IPS DF 6.9 (cell line): Measurements from ENCODE around the gene C1S.

Experiments used
- DNase-seq: peaks from one replicate; pipeline ENCODE4 v3.0.0-alpha.2; 2013; ENCODE audit warnings: low read depth, low spot score
- H3K27ac ChIP-seq: one replicate; pipeline ENCODE4 v1.5.1; 2013; ENCODE audit warnings: low read length, control low read depth
- H3K27me3 ChIP-seq: 2 replicates; pipeline ENCODE4 v1.6.1; 2013; ENCODE audit warnings: mild to moderate bottlenecking, low read length; ENCODE audit not compliant: control insufficient read depth, insufficient read depth
- H3K36me3 ChIP-seq: 2 replicates; pipeline ENCODE4 v1.6.1; 2013; ENCODE audit warnings: low read length; ENCODE audit not compliant: control insufficient read depth, insufficient read depth
- H3K4me1 ChIP-seq: 2 replicates; pipeline ENCODE4 v1.6.1; 2013; ENCODE audit warnings: low read length; ENCODE audit not compliant: control insufficient read depth, insufficient read depth
- H3K4me3 ChIP-seq: 2 replicates; pipeline ENCODE4 v1.5.1; 2013; ENCODE audit warnings: mild to moderate bottlenecking, low read length
- H3K9me3 ChIP-seq: 2 replicates; pipeline ENCODE4 v1.6.1; 2013; ENCODE audit warnings: low read length, inconsistent platforms; ENCODE audit not compliant: control insufficient read depth, insufficient read depth
- WGBS: extraction: QIAGEN DNeasy Blood & Tissue Kit; methylation state at CpG from one replicate; pipeline ENCODE4 v1.1.7; 2013; ENCODE audit warnings: mixed read lengths, missing lambda C conversion rate; ENCODE audit not compliant: insufficient read length, insufficient coverage; 5-methylcytosine and 5-hydroxymethylcytosine counted together

Gene C1S

DNA sequence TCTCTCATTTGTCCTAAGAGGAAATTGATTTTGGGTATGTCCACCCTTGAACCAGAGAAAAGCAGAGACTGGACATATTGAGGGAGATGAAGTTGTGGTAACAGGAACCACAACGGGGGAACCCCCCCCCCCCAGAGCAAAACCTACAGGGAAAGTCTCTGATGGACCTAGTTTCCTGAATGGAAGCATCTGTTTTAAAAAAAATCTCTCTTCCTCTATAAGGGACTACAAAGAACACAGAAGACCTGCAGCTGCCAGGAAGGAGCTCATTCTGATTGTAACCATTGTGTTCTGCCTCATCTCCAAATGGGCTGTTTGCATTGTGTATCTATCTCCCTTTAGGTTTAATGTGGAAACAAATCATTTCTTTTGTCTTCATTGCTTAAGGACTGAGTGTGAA, 13.4 kb downstream of the C1S start:
- H3K4me3 ChIP-seq, result no peak overlapping the region
- H3K27ac ChIP-seq, result no peak overlapping the region
- no peaks in the 10 kb centered on the region for H3K9me3 ChIP-seq
- H3K36me3 ChIP-seq, result no peaks in the 10 kb centered on the region
- H3K27me3 ChIP-seq, result no peaks in the 10 kb centered on the region
- no peak for DNase-seq
- no CpG with 5 or more reads among the region's 1 CpG for WGBS
- H3K4me1 ChIP-seq, result no peaks in the 10 kb centered on the region

DNA sequence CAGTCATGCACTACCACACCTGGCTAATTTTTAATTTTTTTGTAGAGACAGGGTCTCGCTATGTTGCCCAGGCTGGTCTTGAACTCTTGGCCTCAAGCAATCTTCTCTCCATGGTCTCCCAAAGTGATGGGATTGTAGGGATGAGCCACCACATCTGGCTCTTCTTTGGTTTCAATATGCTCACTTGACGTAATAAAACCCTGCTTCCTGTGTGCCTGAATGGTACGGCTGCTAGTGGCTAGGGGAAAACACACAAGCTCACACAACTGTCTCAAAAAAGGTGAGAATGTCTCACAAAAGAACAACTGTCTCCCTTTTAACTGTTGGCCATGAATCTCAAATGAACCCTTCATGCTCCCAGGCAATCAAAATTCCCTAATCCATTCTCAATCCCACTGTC, 15.0 kb downstream of the C1S start:
- no peaks in the 10 kb centered on the region for H3K9me3 ChIP-seq
- no peak overlapping the region for H3K27ac ChIP-seq
- no CpG with 5 or more reads among the region's 3 CpGs for WGBS
- H3K36me3 ChIP-seq, result no peaks in the 10 kb centered on the region
- H3K4me3 ChIP-seq, result no peak overlapping the region
- H3K4me1 ChIP-seq, result no peaks in the 10 kb centered on the region
- H3K27me3 ChIP-seq, result no peaks in the 10 kb centered on the region
- no peak for DNase-seq

DNA sequence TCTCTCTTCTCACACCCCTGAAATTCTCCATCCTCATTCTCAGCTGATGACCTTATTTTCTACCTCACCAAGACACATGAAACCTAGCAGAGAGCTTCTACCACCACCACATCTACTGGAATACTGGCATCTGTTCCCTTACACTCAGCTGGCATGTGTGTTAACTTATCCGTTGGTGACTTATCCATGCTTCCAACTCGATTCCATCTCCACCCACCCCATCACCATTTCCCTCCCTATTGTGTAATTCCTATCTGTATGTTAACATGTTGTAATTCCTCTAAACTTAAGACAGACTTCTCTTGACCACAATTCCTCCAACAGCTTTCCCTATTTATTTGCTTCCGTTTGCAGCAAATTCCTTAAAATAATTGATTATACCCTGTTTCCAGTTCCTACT, 15.4 kb downstream of the C1S start:
- Histone ChIP-seq H3K4me1 (no peaks in the 10 kb centered on the region), H3K4me3 (no peak overlapping the region), H3K9me3 (no peaks in the 10 kb centered on the region), H3K36me3 (no peaks in the 10 kb centered on the region), H3K27me3 (no peaks in the 10 kb centered on the region), H3K27ac (no peak overlapping the region)
- no peak for DNase-seq
- WGBS, result no CpG with 5 or more reads among the region's 3 CpGs

DNA sequence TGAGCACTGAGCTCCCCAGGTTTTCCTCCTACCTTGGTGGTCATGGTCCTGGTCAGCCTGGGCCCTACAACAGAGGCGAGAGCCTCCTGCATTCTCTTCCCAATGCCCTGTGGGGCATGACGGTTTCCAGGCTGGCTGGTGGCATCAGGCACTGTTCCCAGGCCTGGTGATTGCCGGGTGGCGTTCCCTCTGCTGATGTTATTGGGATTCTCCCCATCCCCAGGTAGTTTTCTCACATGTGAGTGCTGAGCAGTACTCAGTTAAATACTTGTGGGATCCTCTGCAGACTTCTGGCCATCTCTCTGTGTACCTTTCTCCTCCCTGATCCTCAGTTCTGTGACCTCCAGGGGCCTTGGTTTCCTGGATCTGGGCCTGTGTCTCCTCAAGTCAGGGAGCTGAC, 16.0 kb downstream of the C1S start:
- no CpG with 5 or more reads among the region's 4 CpGs for WGBS
- Histone ChIP-seq H3K4me1 (no peaks in the 10 kb centered on the region; the same call in 1 of the 2 replicates), H3K27me3 (no peaks in the 10 kb centered on the region), H3K9me3 (no peaks in the 10 kb centered on the region), H3K4me3 (no peak overlapping the region), H3K36me3 (no peaks in the 10 kb centered on the region), H3K27ac (no peak overlapping the region)
- DNase-seq, result no peak

DNA sequence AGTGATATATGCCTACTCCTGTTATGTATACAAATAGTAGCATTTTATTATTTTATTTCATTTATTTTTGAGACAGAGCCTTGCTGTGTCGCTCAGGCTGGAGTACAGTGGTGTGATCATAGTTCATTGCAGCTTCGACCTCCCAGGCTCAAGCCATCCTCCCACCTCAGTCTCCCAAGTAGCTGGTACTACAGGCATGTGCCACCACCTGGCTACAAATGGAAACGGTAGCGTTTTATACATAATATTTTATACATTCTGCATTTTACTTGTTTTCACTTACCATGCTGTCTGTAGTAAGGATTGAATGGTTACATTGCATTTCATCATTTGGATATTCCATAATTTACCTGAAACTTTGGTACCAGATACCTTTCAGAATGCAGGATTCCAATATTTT, 17.6 kb downstream of the C1S start:
- H3K36me3 ChIP-seq, result no peaks in the 10 kb centered on the region
- H3K9me3 ChIP-seq, result no peaks in the 10 kb centered on the region
- no peak for DNase-seq
- H3K27ac ChIP-seq, result no peak overlapping the region
- H3K4me1 ChIP-seq, result no peaks in the 10 kb centered on the region; the same call in 1 of the 2 replicates
- H3K4me3 ChIP-seq, result no peak overlapping the region
- WGBS, result no CpG with 5 or more reads among the region's 4 CpGs
- no peaks in the 10 kb centered on the region for H3K27me3 ChIP-seq

DNA sequence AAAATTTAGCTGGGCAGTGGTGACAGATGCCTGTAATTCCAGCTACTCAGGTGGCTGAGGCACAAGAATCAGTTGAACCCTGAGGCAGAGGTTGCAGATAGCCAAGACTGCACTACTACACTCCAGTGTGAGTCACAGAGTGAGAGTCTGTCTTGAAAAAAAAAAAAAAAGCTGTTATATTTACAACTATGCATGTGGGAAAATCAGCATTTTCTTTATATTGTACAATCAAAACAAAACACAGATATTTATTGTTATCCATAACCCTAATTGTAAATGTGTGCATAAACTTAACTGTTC, 19.3 kb downstream of the C1S start:
- no peak for DNase-seq
- Histone ChIP-seq H3K27me3 (no peaks in the 10 kb centered on the region), H3K9me3 (no peaks in the 10 kb centered on the region), H3K27ac (no peak overlapping the region), H3K36me3 (0 out of 2 replicates have a peak, but pooled peaks cover 2% of the 10 kb centered on the region), H3K4me1 (no peaks in the 10 kb centered on the region; the same call in 1 of the 2 replicates), H3K4me3 (no peak overlapping the region)

DNA sequence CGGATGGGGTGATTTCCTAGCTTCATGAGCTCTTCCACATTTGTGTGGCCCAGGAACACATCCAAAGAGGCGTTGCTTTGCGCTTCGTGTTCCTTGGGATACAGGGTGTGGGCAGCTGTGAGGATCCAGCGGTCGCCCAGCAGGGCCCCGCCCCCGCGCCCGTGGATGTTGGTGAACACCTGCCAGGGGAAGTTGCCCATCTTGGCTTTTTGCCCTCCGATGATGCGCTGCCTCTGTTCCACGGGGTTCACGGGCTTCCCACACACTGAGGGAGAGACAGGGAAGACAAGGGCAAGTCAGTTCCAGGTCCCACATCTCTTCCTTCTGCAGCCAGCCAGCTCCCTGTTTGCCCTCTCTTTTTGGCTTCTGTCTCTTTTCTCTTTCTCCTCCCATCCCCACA, 20.5 kb downstream of the C1S start:
- DNase-seq, result no peak
- no peak overlapping the region for H3K27ac ChIP-seq
- no peaks in the 10 kb centered on the region for H3K27me3 ChIP-seq
- 0 out of 2 replicates have a peak, but pooled peaks cover 3% of the 10 kb centered on the region for H3K36me3 ChIP-seq
- no peaks in the 10 kb centered on the region; the same call in 1 of the 2 replicates for H3K4me1 ChIP-seq
- H3K4me3 ChIP-seq, result no peak overlapping the region
- no CpG with 5 or more reads among the region's 14 CpGs for WGBS
- H3K9me3 ChIP-seq, result no peaks in the 10 kb centered on the region

DNA sequence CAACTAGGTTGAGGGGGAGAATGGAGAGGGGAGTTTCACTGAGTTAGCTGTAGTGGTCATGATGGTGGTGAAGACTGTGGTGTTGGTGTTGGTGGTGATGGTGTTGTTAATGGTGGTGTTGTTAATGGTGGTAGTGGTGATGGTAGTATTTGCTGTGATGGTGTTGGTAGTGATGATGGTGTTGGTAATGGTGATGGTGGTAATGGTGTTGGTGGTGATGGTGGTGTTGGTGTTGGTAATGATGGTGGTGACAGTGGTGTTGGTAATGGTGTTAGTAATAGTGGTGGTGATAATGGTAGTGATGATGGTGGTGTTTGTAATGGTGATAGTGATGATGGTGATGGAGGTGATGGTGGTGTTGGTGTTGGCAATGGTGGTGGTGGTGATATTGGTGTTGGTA, 22.6 kb downstream of the C1S start:
- Histone ChIP-seq H3K4me3 (no peak overlapping the region), H3K27ac (no peak overlapping the region), H3K4me1 (no peaks in the 10 kb centered on the region; the same call in 1 of the 2 replicates), H3K36me3 (0 out of 2 replicates have a peak, but pooled peaks cover 3% of the 10 kb centered on the region), H3K9me3 (no peaks in the 10 kb centered on the region), H3K27me3 (no peaks in the 10 kb centered on the region)
- no peak for DNase-seq

DNA sequence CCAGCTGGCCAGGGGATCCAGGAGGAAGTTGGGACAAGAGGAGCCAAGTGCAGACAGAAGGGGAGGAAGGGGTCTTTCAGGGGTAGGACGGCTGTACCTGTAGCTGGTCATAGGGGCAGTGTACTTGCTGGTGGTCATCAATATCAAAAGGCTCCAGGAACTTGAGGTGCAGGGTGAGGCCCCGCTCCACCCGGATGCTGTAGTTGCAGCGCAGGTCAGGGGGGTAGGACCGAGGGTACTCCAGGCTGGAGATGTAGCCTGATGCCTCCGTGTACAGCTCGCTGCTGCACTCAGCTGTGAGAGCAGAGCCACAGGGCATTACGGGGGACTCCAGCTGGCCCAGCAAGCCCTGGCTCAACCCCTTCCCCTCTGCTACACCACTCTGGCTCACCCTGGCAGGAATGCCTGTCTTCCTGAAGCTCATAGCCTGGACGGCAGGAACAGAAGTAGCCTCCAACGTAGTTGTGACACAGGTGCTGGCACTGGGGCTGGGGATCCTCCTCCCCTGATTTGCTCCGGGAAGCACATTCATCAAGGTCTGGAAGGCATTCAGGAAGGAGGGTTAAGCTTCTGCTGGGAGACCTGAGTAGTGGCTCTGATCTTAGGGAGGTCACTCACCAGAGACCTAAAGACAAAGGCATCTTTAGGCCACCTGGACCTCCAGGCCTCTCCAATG, 28.8 kb downstream of the C1S start:
- Histone ChIP-seq H3K9me3 (no peaks in the 10 kb centered on the region), H3K27ac (no peak overlapping the region), H3K4me1 (peaks cover 11% of the 10 kb centered on the region), H3K27me3 (no peaks in the 10 kb centered on the region), H3K36me3 (0 out of 2 replicates have a peak, but pooled peaks cover 3% of the 10 kb centered on the region), H3K4me3 (no peak overlapping the region)
- no peak for DNase-seq
- no CpG with 5 or more reads among the region's 11 CpGs for WGBS

DNA sequence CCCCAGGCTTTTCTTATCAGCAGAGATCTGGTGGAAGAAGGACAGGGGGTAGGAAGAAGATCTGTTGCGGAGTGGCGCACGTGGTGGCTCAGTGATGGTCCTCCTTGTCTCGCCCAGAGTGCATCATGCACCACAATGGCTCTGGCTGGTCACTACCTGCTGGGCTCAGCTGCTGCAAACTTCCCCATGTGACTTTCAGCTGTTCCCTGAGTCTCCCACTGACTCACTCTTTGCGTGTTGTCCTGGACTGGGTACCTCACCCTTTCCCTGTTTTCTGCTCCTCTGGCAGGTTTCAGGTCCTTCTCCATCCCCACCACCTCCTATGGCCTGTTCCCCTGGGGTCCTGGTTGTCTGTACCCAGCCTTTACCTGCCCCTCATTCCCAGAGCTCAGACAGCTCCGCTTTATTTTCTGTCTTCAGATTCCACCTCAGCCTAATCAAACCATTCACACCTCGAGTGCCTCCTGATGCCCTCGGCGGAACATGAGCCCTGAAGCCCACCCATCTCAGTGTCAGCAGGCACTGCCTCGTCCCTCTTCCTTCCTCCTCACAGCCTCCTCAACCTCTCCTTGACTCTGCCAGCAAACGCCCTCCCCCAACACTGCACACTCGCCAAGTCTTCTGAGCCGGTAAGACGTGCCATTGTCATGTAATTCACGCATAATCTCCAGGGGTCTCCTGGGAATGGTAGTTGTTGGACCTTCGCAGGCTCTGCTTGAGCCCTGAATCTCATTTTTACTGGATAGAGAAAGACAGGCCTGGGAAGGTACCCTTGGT, 29.9 kb downstream of the C1S start:
- H3K27ac ChIP-seq, result no peak overlapping the region
- no peaks in the 10 kb centered on the region for H3K36me3 ChIP-seq
- no CpG with 5 or more reads among the region's 16 CpGs for WGBS
- no peak for DNase-seq
- H3K9me3 ChIP-seq, result no peaks in the 10 kb centered on the region
- H3K27me3 ChIP-seq, result no peaks in the 10 kb centered on the region
- H3K4me3 ChIP-seq, result no peak overlapping the region
- peaks cover 11% of the 10 kb centered on the region for H3K4me1 ChIP-seq

DNA sequence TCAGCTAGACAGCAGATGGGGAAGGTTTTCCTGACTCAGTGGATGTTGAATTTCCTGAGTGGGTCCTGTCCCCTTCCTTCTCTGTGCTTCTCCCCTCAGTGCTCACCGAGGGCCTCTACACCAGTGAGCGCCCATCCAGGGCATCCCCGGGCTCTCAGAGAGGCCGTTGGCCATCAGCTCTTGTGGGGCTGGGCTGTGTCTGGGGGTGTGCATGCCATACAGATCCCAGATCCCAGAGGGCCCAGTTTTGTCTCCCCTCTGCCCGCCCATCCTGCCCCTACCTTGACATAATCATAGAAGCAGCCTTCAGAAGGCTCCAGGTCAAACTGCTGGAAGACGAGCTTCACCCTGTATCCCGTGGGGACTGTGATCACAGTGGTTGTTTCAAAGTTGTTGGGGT, 30.7 kb downstream of the C1S start:
- no peak overlapping the region for H3K4me3 ChIP-seq
- DNase-seq, result no peak
- WGBS, result no CpG with 5 or more reads among the region's 7 CpGs

More for the DNA sequence above, 30.7 kb downstream of the C1S start:
- H3K27me3 ChIP-seq, result no peaks in the 10 kb centered on the region
- no peaks in the 10 kb centered on the region for H3K9me3 ChIP-seq
- no peaks in the 10 kb centered on the region for H3K36me3 ChIP-seq
- H3K27ac ChIP-seq, result no peak overlapping the region
- peaks cover 11% of the 10 kb centered on the region for H3K4me1 ChIP-seq
